8988T (cell line): ENCODE measurements around the gene FN1.
"Not testable (repeated sequence)": the region's sequence is repeated elsewhere in the genome, so short reads cannot be mapped to it uniquely, and the experiment has no call there.

Experiments
- DNase-seq: peaks from one replicate; pipeline ENCODE4 v3.0.0; 2011

The FN1 gene

GRCh38 chr2:215324811-215325210 lies 111.1 kb downstream of the FN1 start:
- no peak for DNase-seq

DNA sequence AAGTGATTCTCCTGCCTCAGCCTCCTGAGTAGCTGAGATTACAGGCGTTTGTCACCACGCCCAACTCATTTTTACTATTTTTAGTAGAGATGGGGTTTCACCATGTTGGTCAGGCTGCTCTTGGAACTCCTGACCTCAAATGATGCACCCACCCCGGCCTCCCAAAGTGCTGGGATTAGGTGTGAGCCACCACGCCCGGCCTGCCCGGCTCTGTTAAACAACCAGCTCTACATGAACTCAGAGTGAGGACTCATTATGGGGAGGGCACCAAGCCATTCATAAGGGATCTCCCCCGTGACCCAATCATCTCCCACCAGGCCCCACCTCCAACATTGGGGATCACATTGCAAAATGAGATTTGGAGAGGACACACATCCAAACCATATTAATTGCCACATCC lies 115.2 kb downstream of the FN1 start:
- no peak for DNase-seq

- DNase-seq: no peak
Observed at GRCh38 chr2:215320102-215320501, 115.8 kb downstream of the FN1 start.

DNA sequence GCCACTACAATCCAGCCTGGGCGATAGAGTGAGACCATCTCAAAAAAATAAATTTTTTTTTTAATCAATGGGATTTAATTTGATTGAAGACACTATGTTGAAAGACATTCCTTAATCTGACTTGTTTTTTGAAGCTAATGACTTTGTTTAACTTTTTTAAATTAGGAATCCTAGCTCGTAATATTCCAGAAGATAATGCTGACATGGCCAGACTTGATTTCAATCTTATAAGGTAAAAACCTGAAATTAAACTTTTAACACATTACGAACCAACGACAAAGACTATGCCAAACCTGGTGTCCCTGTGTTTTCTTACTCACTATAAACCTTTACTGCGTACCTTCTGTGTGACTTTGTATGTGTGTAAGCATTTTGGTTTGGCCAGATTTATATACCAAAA lies 116.4 kb downstream of the FN1 start:
- DNase-seq: no peak

GRCh38 chr2:215316336-215316735 lies 119.5 kb downstream of the FN1 start:
- no peak for DNase-seq

GRCh38 chr2:215315301-215315700 lies 120.6 kb downstream of the FN1 start:
- no peak for DNase-seq

- DNase-seq: no peak
Observed at GRCh38 chr2:215314896-215315295, 121.0 kb downstream of the FN1 start.

- DNase-seq: no peak
Observed at GRCh38 chr2:215313255-215313613, 122.6 kb downstream of the FN1 start.

DNA sequence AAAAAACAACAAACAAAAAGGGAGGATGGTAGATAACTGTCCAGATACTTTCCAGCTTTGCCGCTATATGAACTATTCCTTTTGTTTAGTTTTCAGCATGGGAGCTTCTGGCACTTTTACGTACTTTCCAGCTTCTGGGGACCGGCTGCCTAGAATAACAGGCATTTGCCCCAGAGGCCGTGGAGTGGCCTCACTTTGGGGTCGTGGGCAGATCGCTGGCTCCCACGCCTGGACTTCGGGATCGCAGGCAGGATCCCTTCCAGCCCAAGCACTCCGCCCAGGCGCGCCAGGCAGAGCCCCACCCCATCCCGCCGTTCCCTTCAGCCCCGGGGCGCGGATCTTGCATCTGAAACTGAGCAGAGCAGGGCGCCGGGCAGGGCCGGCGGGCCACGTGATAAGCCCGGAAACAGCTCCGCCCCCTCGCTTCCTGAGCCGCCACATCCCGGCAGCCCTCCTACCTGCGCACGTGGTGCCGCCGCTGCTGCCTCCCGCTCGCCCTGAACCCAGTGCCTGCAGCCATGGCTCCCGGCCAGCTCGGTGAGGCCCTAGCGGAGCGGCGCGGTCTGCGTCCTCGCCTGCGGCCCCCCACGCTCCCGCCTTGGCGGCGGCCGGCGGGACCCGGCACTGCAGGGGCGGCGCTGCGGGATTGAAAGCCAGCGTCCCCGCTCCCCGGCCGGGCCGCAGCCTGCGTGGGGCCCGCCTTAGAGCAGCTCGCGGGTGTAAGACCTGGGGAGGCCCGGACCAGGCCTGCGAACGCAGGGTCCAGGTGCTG lies 124.1 kb downstream of the FN1 start, which contains the start of gene ATIC:
TSS of gene ATIC (plus strand) at position 435 of the 772 bp plus-strand sequence. CDS start at position 519, 84 bp downstream.
- DNase-seq: peak; percentile 64

DNA sequence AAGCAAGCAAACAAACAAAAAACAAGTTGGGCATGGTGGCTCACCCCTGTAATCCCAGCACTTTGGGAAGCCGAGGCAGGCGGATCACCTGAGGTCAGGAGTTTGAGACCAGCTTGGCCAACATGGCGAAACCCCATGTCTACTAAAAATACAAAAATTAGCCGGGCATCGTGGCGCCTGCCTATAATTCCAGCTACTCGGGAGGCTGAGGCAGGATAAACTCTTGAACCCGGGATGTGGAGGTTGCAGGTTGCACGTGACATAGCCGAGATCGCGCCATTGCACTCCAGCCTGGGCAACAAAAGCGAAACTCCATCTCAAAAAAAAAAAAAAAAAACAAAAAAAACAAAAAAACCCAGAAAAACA lies 124.6 kb downstream of the FN1 start:
- not testable (repeated sequence) for DNase-seq
